ENCODE measurements around the gene COL6A1.

DNA sequence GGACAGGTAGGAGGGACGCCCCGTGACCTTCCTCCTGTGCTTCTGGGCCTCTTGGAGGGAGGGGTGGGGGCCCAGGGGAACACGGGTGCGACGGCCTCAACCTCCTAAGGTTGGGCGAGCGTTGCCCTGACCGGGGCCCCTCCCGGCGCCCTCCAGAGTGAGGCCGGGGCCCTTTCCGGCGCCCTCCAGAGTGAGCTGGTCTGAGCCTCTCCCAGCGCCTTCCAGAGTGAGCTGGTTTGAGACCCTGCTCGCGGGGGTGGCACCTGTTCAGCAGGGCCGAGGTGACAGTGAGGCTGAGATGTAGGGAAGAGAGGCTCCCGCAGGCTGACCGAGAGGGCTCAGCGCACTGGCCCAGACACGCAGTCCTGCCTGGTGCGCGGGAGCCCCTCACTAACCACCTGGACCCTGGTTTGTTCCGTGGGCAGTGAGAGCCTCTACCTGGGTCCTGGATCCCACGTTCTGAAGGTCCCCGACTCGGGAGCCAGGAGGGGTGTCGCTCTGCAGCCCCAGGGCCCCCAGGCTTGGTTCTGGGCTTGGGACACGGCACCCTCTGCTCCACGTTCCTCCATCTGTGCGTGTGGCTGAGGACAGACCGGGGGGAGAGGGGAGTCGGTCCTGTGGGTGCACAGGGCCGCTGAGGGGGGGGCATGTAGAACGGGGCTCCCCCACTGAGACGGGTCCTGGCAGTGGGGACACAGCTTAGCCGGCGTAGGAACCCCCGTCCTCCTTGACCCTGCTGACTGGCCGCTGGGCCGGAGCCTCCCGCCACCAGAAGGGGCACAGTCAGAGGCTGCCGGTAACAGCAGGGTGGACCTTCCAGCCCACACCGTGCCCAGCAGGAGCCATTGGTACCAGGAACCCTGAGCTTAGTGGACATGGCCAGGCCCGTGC, 1.4 kb downstream of the COL6A1 start:
- TF ChIP-seq, protein P1, sequence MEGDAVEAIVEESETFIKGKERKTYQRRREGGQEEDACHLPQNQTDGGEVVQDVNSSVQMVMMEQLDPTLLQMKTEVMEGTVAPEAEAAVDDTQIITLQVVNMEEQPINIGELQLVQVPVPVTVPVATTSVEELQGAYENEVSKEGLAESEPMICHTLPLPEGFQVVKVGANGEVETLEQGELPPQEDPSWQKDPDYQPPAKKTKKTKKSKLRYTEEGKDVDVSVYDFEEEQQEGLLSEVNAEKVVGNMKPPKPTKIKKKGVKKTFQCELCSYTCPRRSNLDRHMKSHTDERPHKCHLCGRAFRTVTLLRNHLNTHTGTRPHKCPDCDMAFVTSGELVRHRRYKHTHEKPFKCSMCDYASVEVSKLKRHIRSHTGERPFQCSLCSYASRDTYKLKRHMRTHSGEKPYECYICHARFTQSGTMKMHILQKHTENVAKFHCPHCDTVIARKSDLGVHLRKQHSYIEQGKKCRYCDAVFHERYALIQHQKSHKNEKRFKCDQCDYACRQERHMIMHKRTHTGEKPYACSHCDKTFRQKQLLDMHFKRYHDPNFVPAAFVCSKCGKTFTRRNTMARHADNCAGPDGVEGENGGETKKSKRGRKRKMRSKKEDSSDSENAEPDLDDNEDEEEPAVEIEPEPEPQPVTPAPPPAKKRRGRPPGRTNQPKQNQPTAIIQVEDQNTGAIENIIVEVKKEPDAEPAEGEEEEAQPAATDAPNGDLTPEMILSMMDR (conservative IDR thresholded peaks at IDR 0.05 in 1 of 2, IDR thresholded peaks at IDR 0.05 in 1 of 2; ENCODE audit: low read depth in 1 of 2, low read length in 2 of 2) = no peak
- TF ChIP-seq EZH2 (IDR thresholded peaks at IDR 0.05; ENCODE audit: low read length, missing control alignments) = no peak
